GM13976 (cell line): ENCODE measurements around the gene ROM1.

Experiments used
- DNase-seq: peaks from one replicate; pipeline ENCODE4 v3.0.0; 2012; ENCODE audit warnings: low spot score
- CTCF ChIP-seq: IDR thresholded peaks from 2 replicates; pipeline ENCODE4 v1.5.1; 2012; ENCODE audit warnings: borderline replicate concordance, mild to moderate bottlenecking; ENCODE audit not compliant: insufficient read depth; ENCODE audit errors: extremely low read depth, missing control alignments, control extremely low read depth
- in situ Hi-C: fragments of 300-500 bp; cut with MboI; formaldehyde crosslinking; loops from one replicate; pipeline ENCODE4 v1.12.0; 2022; ENCODE audit warnings: low sequenced_read_pairs, mixed read lengths, inconsistent platforms; ENCODE audit not compliant: unreplicated experiment

The ROM1 gene

GRCh38 chr11:62621027-62621566 is 8.0 kb downstream of the ROM1 start:
- in situ Hi-C loops: no loop called here
- no peak for TF ChIP-seq CTCF
- no peak for DNase-seq

GRCh38 chr11:62621567-62622470 is 8.8 kb downstream of the ROM1 start, which contains the start of gene B3GAT3:
Gene B3GAT3 (minus strand): TSS chr11:62621986. CDS start chr11:62621947, 39 bp downstream.
- TF ChIP-seq CTCF: no peak
- peak; percentile 98 for DNase-seq
- in situ Hi-C loops: no loop called here

GRCh38 chr11:62622476-62623089 is 9.5 kb downstream of the ROM1 start:
- TF ChIP-seq CTCF: no peak
- in situ Hi-C loops: no loop called here
- DNase-seq: no peak

GRCh38 chr11:62627713-62628112 is 14.7 kb downstream of the ROM1 start:
- TF ChIP-seq CTCF: no peak
- in situ Hi-C loops: no loop called here
- DNase-seq: no peak

GRCh38 chr11:62632492-62632891 is 19.4 kb downstream of the ROM1 start:
- in situ Hi-C loops: no loop called here
- DNase-seq: no peak
- TF ChIP-seq CTCF: no peak

GRCh38 chr11:62644220-62644619 is 31.2 kb downstream of the ROM1 start:
- DNase-seq: no peak
- TF ChIP-seq CTCF: no peak
- in situ Hi-C loops: no loop called here
